Omental fat pad (tissue), 4 donors: Measurements from ENCODE around the gene STK16. TPM values are rescaled to one million over a fixed set of nuclear protein-coding genes. Genes with fewer than 3 reads are reported as not detected.
A peak's percentile ranks its signal among the peaks of the same experiment; 100 is the strongest.

ENCODE experiments used
- ATAC-seq: fragments of 150-250 bp; one replicate; pipeline ENCODE4 v1.9.1; 2016; ENCODE audit warnings: mild to moderate bottlenecking, moderate library complexity; ENCODE audit not compliant: low FRiP score
- DNase-seq: peaks from one replicate; pipeline ENCODE4 v3.0.0-alpha.2; 2019; ENCODE audit warnings: low spot score
- CTCF ChIP-seq, 3 donors: fragments of 450-650 bp; IDR thresholded peaks; one replicate each; pipeline ENCODE4 v1.5.1; 2016 to 2017; ENCODE audit warnings: antibody characterized with exemption in 3 of 3, mild to moderate bottlenecking in 3 of 3, moderate library complexity in 2 of 3
- total RNA-seq, 4 donors: library from RNA; depleted of rRNA; stranded (reverse); fragments of >200 nt; gene quantifications; one replicate each; pipeline ENCODE4 v1.1.0, GENCODE V29; 2016

Gene STK16
- total RNA-seq, 4 donors from 2014 or later, result 9.8 to 18.9 (median 12.5) TPM

- no peak for TF ChIP-seq CTCF (IDR thresholded peaks at IDR 0.05)
- ATAC-seq, result no peak
- DNase-seq, result no peak
These were observed 46.1 kb downstream of the STK16 start for GRCh38 chr2:219291394-219291793.

- ATAC-seq, result no peak
- DNase-seq, result no peak
- no peak for TF ChIP-seq CTCF (IDR thresholded peaks at IDR 0.05)
These were observed 46.7 kb downstream of the STK16 start for GRCh38 chr2:219291910-219292490.

- DNase-seq (no peak), ATAC-seq (no peak)
- TF ChIP-seq CTCF (IDR thresholded peaks at IDR 0.05), result no peak
These were observed 47.3 kb downstream of the STK16 start for GRCh38 chr2:219292616-219293015.

- ATAC-seq, result no peak
- DNase-seq, result no peak
- no peak for TF ChIP-seq CTCF (IDR thresholded peaks at IDR 0.05)
These were observed 48.5 kb downstream of the STK16 start for GRCh38 chr2:219293736-219294231.

GRCh38 chr2:219294356-219295351, 49.4 kb downstream of the STK16 start:
- peak; percentile 70 for DNase-seq
- peak; percentile 92 for ATAC-seq
- TF ChIP-seq CTCF (IDR thresholded peaks at IDR 0.05), result peak in 2 of 3 donors; percentile 69 to 98

- ATAC-seq, result no peak
- TF ChIP-seq CTCF (IDR thresholded peaks at IDR 0.05), result no peak
- DNase-seq, result no peak
These were observed 50.9 kb downstream of the STK16 start for GRCh38 chr2:219296142-219296541.
